ENCODE measurements around the gene MRPL21. TPM values are rescaled to one million over a fixed set of nuclear protein-coding genes. Genes with fewer than 3 reads are reported as not detected.
A peak's percentile ranks its signal among the peaks of the same experiment; 100 is the strongest.

The MRPL21 gene
- 10 to 100 TPM; 71.7 to 87.8 TPM for total RNA-seq
- long read RNA-seq, transcript MRPL21-202 (7 exons, 662 nt), result minor isoform, 7 of 53 reads
- long read RNA-seq, transcript MRPL21-201 (7 exons, 683 nt), result major isoform, 38 of 53 reads
- long read RNA-seq, partial matches to known transcripts, result 5 of 53 reads
- long read RNA-seq, other reads (novel, unspliced or antisense), result 2 of 53 reads

GRCh38 chr11:68903288-68904247 lies at the start of gene MRPL21, which contains the start of gene IGHMBP2:
Gene MRPL21, minus strand, starts transcription at chr11:68903832. Its CDS starts 22 bp downstream, at chr11:68903810.
Gene IGHMBP2, plus strand, starts transcription at chr11:68903891. Its CDS starts 62 bp downstream, at chr11:68903953.
- ATAC-seq (peak; percentile 97), DNase-seq (peak; percentile 77 to 89)
- intact Hi-C loops (cut with DNase I, micrococcal nuclease), result no loop called here

GRCh38 chr11:68950762-68951161 lies 47.1 kb upstream of the MRPL21 start:
- DNase-seq (no peak), ATAC-seq (no peak)
- intact Hi-C loops (cut with DNase I, micrococcal nuclease), result no loop called here

- no peak for DNase-seq
- no peak for ATAC-seq
- intact Hi-C loops (cut with DNase I, micrococcal nuclease), result no loop called here
These were observed 46.6 kb upstream of the MRPL21 start for GRCh38 chr11:68950270-68950669.

- DNase-seq, result no peak
- intact Hi-C loops (cut with DNase I, micrococcal nuclease), result loop anchor here in 1 of 2 donors (10.0 kb wide), 1 partner anchor 56 kb away; no protein-coding TSS in a partner anchor
- ATAC-seq, result no peak
These were observed 45.3 kb upstream of the MRPL21 start for GRCh38 chr11:68948935-68949334.

GRCh38 chr11:68948496-68948895 lies 44.9 kb upstream of the MRPL21 start:
- ATAC-seq (no peak), DNase-seq (no peak)
- intact Hi-C loops (cut with DNase I, micrococcal nuclease), result loop anchor here in 1 of 2 donors (10.0 kb wide), 1 partner anchor 56 kb away; no protein-coding TSS in a partner anchor

GRCh38 chr11:68947151-68947550 lies 43.5 kb upstream of the MRPL21 start:
- DNase-seq (no peak), ATAC-seq (no peak)
- intact Hi-C loops (cut with DNase I, micrococcal nuclease), result loop anchor here in 1 of 2 donors (10.0 kb wide), 1 partner anchor 58 kb away; no protein-coding TSS in a partner anchor

- intact Hi-C loops (cut with DNase I, micrococcal nuclease), result loop anchor here in 1 of 2 donors (10.0 kb wide), 1 partner anchor 58 kb away; no protein-coding TSS in a partner anchor
- ATAC-seq (peak; percentile 31), DNase-seq (no peak)
These were observed 42.9 kb upstream of the MRPL21 start for GRCh38 chr11:68946416-68947090.

GRCh38 chr11:68942751-68943271 lies 39.2 kb upstream of the MRPL21 start:
- peak; percentile 48 for ATAC-seq
- DNase-seq, result peak in 1 of 2 donors; percentile 51
- intact Hi-C loops (cut with DNase I, micrococcal nuclease), result loop anchor here in 1 of 2 donors (10.0 kb wide), 1 partner anchor 62 kb away; no protein-coding TSS in a partner anchor

GRCh38 chr11:68942095-68942620 lies 38.5 kb upstream of the MRPL21 start:
- ATAC-seq (no peak), DNase-seq (no peak)
- intact Hi-C loops (cut with DNase I, micrococcal nuclease), result loop anchor here in 1 of 2 donors (10.0 kb wide), 1 partner anchor 63 kb away; no protein-coding TSS in a partner anchor

GRCh38 chr11:68941324-68942094 lies 37.9 kb upstream of the MRPL21 start:
- no peak for DNase-seq
- intact Hi-C loops (cut with DNase I, micrococcal nuclease), result loop anchor here in 1 of 2 donors (10.0 kb wide), 1 partner anchor 63 kb away; no protein-coding TSS in a partner anchor
- ATAC-seq, result no peak

GRCh38 chr11:68940651-68941323 lies 37.2 kb upstream of the MRPL21 start:
- intact Hi-C loops (cut with DNase I, micrococcal nuclease), result loop anchor here in 1 of 2 donors (10.0 kb wide), 1 partner anchor 64 kb away; no protein-coding TSS in a partner anchor
- ATAC-seq, result no peak

GRCh38 chr11:68939583-68940555 lies 36.2 kb upstream of the MRPL21 start:
- intact Hi-C loops (cut with DNase I, micrococcal nuclease), result loop anchor here in 1 of 2 donors (10.0 kb wide), 1 partner anchor 65 kb away; no protein-coding TSS in a partner anchor
- no peak for DNase-seq
- ATAC-seq, result no peak

More at GRCh38 chr11:68940651-68941323, 37.2 kb upstream of the MRPL21 start:
- no peak for DNase-seq

GRCh38 chr11:68938816-68939582 lies 35.4 kb upstream of the MRPL21 start:
- intact Hi-C loops (cut with DNase I, micrococcal nuclease), result no loop called here
- no peak for ATAC-seq
- no peak for DNase-seq

- intact Hi-C loops (cut with DNase I, micrococcal nuclease), result no loop called here
- DNase-seq, result no peak
- ATAC-seq, result no peak
These were observed 34.5 kb upstream of the MRPL21 start for GRCh38 chr11:68938088-68938487.
